Heart right ventricle (tissue), 16 donors: ENCODE data around the gene UNC80. TPM values are rescaled to one million over a fixed set of nuclear protein-coding genes. Genes with fewer than 3 reads are reported as not detected.
"Not testable (repeated sequence)": the region's sequence is repeated elsewhere in the genome, so short reads cannot be mapped to it uniquely, and the experiment has no call there.

Experiments
- ATAC-seq, 8 donors: fragments of 200-7000 bp; cut with Tn5 transposase; one replicate each; pipeline ENCODE4 v1.9.1; 2020; ENCODE audit warnings: mild to moderate bottlenecking in 8 of 8, moderate library complexity in 8 of 8, moderate number of reproducible peaks in 1 of 8
- DNase-seq, 2 donors: peaks; one replicate each; pipeline ENCODE4 v3.0.0-alpha.2; 2020
- H3K27ac ChIP-seq, 10 donors: fragments of 200-600 bp; sonication (generic) in 2 of 10; one replicate each; pipeline versions ENCODE4 v1.5.0 to v1.8.0; 2020 to 2022; ENCODE audit warnings: mild to moderate bottlenecking in 3 of 10
- H3K27me3 ChIP-seq, 7 donors: fragments of 200-600 bp; one replicate each; pipeline ENCODE4 v1.8.0; 2021 to 2022; ENCODE audit warnings: mild to moderate bottlenecking in 2 of 7
- H3K36me3 ChIP-seq, 9 donors: fragments of 200-600 bp; sonication (generic) in 1 of 9; one replicate each; pipeline versions ENCODE4 v1.5.0 to v1.8.0; 2020 to 2022; ENCODE audit warnings: mild to moderate bottlenecking in 2 of 9
- H3K4me1 ChIP-seq, 9 donors: fragments of 200-600 bp; sonication (generic) in 1 of 9; one replicate each; pipeline versions ENCODE4 v1.5.0 to v1.8.0; 2020 to 2022; ENCODE audit warnings: mild to moderate bottlenecking in 4 of 9
- H3K4me3 ChIP-seq, 10 donors: fragments of 200-600 bp; sonication (generic) in 2 of 10; one replicate each; pipeline versions ENCODE4 v1.5.0 to v1.8.0; 2020 to 2022; ENCODE audit warnings: mild to moderate bottlenecking in 7 of 10, moderate library complexity in 2 of 10
- H3K9me3 ChIP-seq, 11 donors: fragments of 200-600 bp in 10 of 11; sonication (generic) in 2 of 11; one replicate each; pipeline versions ENCODE4 v1.5.0 to v1.8.0; 2013 to 2022; ENCODE audit warnings: mild to moderate bottlenecking in 2 of 11, control low read depth in 1 of 11, moderate library complexity in 1 of 11
- whole genome bisulfite sequencing, 2 donors: extraction: QIAGEN DNeasy Blood & Tissue Kit; methylation state at CpG; one replicate each; pipeline ENCODE4 v1.1.7; 2013; ENCODE audit warnings: inconsistent platforms in 1 of 2; 5-methylcytosine and 5-hydroxymethylcytosine counted together
- intact Hi-C, 10 donors: fragments of 100-400 bp; cut with DNase I; formaldehyde crosslinking; loops; one replicate each; pipeline versions ENCODE4 v1.11.1 to v1.14.2; 2022
- polyA plus RNA-seq, 2 donors: library from polyadenylated mRNA; stranded (reverse); fragments of 200-250 nt; gene quantifications; one replicate each; pipeline ENCODE4 v1.2.3, GENCODE V29; 2013
- total RNA-seq, 10 donors: library from RNA; stranded (reverse); fragmentation: NEBNext Ultra II Directional in 3 of 10; extraction: Animal tissue kit (Norgen Biotek cat#: 25700) in 3 of 10; gene quantifications; one replicate each; pipeline versions ENCODE4 v1.2.1 to v1.2.4, GENCODE V29; 2021 to 2023
- TF ChIP-seq, protein P1 (sequence below), 9 donors: fragments of 200-600 bp; sonication (generic) in 2 of 9; IDR thresholded peaks; one replicate each; pipeline versions ENCODE4 v1.5.0 to v1.8.0; 2021 to 2022; ENCODE audit warnings: antibody characterized with exemption in 9 of 9, mild to moderate bottlenecking in 5 of 9, moderate library complexity in 1 of 9
- donor health status: Arrhythmogenic right ventricular cardiomyopathy.
- donor health status: ischemic (EF 13 %, LVEDD 7.1; RV severe dilation, severe dysfunction).
- donor health status: healthy with polysubstance abuse.
- donor health status: DM: no; HTN: yes; CAD: no.
- donor health status: DM: no; HTN: no; CAD: no.
- donor health status: ischemic (EF 25% LVEDD 6.9; RV normal size, moderate dysfunction).
- donor health status: ischemic (EF 25% LVEDD 5.7; RV mildly dilated, moderate dysfunction).
- donor health status: healthy.
- donor health status: DM: yes; HTN: yes; CAD: no.
- donor health status: Ischemic cardiomyopathy.
- donor health status: ischemic (EF 35%, LVEDD 5.7; RV mildly dilated, moderate dysfunction).
- donor health status: nonischemic (EF 11% LVEDD 7.7; RV severe dilation, severe dysfunction).
- donor health status: DM: yes; HTN: yes; CAD: no.
- donor health status: PGD.
- donor health status: ischemic (EF 29% LVEDD 5.4; RV normal size, mild dysfunction).
- donor health status: nonischemic (EF 23%, LVEDD 6.1; RV moderate dilation, normal function).

UNC80 gene
- total and polyA plus RNA-seq, 12 donors, result under 0.01 to 1.3 (median 0.32) TPM; not detected in 4

GRCh38 chr2:209787416-209787815, 15.8 kb downstream of the UNC80 start:
- DNase-seq, result no peak
- Histone ChIP-seq H3K27ac (no peak overlapping the region), H3K4me3 (no peak overlapping the region), H3K36me3 (no peaks in the 10 kb centered on the region), H3K4me1 (no peaks in the 10 kb centered on the region), H3K9me3 (no peaks in the 10 kb centered on the region), H3K27me3 (no peaks in the 10 kb centered on the region)
- TF ChIP-seq, protein P1, sequence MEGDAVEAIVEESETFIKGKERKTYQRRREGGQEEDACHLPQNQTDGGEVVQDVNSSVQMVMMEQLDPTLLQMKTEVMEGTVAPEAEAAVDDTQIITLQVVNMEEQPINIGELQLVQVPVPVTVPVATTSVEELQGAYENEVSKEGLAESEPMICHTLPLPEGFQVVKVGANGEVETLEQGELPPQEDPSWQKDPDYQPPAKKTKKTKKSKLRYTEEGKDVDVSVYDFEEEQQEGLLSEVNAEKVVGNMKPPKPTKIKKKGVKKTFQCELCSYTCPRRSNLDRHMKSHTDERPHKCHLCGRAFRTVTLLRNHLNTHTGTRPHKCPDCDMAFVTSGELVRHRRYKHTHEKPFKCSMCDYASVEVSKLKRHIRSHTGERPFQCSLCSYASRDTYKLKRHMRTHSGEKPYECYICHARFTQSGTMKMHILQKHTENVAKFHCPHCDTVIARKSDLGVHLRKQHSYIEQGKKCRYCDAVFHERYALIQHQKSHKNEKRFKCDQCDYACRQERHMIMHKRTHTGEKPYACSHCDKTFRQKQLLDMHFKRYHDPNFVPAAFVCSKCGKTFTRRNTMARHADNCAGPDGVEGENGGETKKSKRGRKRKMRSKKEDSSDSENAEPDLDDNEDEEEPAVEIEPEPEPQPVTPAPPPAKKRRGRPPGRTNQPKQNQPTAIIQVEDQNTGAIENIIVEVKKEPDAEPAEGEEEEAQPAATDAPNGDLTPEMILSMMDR (IDR thresholded peaks at IDR 0.05), result no peak
- no peak for ATAC-seq
- 96% methylated on average over 5 of the region's 5 CpGs for WGBS, 2 donors
- intact Hi-C loops, result no loop called here

- WGBS, 2 donors, result 55 to 65% methylated on average over 1 of the region's 1 CpG
- H3K9me3 ChIP-seq, result no peaks in the 10 kb centered on the region
- no peaks in the 10 kb centered on the region for H3K27me3 ChIP-seq
- TF ChIP-seq, protein P1 (IDR thresholded peaks at IDR 0.05), result no peak
- ATAC-seq, result no peak
- no peak overlapping the region for H3K27ac ChIP-seq
- H3K36me3 ChIP-seq, result no peaks in the 10 kb centered on the region
- no peak for DNase-seq
- H3K4me3 ChIP-seq, result no peak overlapping the region
- intact Hi-C loops, result no loop called here
- no peaks in the 10 kb centered on the region for H3K4me1 ChIP-seq
Observed at GRCh38 chr2:209788925-209789324, 17.3 kb downstream of the UNC80 start.

- no peak for ATAC-seq
- Histone ChIP-seq H3K27me3 (no peaks in the 10 kb centered on the region), H3K27ac (no peak overlapping the region), H3K9me3 (no peaks in the 10 kb centered on the region), H3K4me3 (peak overlapping the region in 6 of 10 donors; percentile 8 to 35 (median 18)), H3K4me1 (no peaks in the 10 kb centered on the region), H3K36me3 (no peaks in the 10 kb centered on the region)
- TF ChIP-seq, protein P1 (IDR thresholded peaks at IDR 0.05), result no peak
- 62 to 69% methylated on average over 6 of the region's 6 CpGs for WGBS, 2 donors
- intact Hi-C loops, result no loop called here
- DNase-seq, result no peak
Observed at GRCh38 chr2:209790066-209790728, 18.6 kb downstream of the UNC80 start.

DNA sequence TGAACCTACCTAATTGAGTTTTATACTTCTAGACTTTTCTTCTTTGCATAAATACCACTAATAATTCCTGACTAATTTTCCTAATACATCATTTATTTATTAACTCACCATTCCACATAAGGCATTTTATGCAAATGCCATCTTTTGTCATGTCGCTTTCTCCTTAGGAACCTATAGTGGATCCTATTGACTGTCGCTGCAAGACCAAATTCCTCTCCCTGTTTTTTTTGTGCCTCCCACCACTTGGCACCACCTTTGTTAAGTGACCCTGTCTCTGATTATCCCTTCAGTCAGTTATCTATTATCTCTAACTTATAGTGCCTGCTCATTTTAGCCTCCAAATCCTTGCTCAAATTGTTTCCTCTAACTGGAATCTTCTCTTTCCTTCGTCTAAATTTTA, 19.5 kb downstream of the UNC80 start:
- Histone ChIP-seq H3K4me1 (no peaks in the 10 kb centered on the region), H3K36me3 (no peaks in the 10 kb centered on the region), H3K27me3 (no peaks in the 10 kb centered on the region), H3K27ac (no peak overlapping the region), H3K4me3 (no peak overlapping the region), H3K9me3 (no peaks in the 10 kb centered on the region)
- intact Hi-C loops, result no loop called here
- TF ChIP-seq, protein P1 (IDR thresholded peaks at IDR 0.05), result no peak
- DNase-seq (no peak), ATAC-seq (no peak)
- WGBS, 2 donors, result 74 to 79% methylated on average over 3 of the region's 3 CpGs

DNA sequence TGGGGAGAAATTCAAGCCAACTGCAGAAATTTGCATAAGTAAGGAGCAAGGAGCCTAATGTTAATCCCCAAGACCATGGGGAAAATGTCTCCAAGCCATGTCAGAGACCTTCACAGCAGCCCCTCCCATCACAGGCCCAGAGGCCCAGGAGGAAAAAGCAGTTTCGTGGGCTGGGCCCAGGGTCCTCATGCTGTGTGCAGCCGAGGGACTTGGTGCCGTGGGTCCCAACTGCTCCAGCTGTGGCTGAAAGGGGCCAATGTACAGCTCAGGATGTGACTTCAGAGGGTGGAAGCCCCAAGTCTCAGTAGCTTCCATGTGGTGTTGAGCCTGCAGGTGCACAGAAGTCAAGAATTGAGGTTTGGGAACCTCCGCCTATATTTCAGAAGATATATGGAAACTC, 23.8 kb downstream of the UNC80 start:
- H3K36me3 ChIP-seq, H3K27ac ChIP-seq, H3K27me3 ChIP-seq, ATAC-seq, DNase-seq, H3K4me3 ChIP-seq, intact Hi-C loops, H3K4me1 ChIP-seq: not testable (repeated sequence)
- 86 to 87% methylated on average over 4 of the region's 4 CpGs for WGBS, 2 donors
- H3K9me3 ChIP-seq, result peaks cover 0 to 21% (median 0%) of the 10 kb centered on the region in 11 donors
